Ramos (cell line): ENCODE data around the gene TBX10.
"Not testable (repeated sequence)": the region's sequence is repeated elsewhere in the genome, so short reads cannot be mapped to it uniquely, and the experiment has no call there.

ENCODE experiments used
- in situ Hi-C: fragments of 300-500 bp; cut with MboI; formaldehyde crosslinking; loops from one replicate; pipeline ENCODE4 v1.14.3; 2022; ENCODE audit warnings: low sequenced_read_pairs; ENCODE audit not compliant: unreplicated experiment

The TBX10 gene

DNA sequence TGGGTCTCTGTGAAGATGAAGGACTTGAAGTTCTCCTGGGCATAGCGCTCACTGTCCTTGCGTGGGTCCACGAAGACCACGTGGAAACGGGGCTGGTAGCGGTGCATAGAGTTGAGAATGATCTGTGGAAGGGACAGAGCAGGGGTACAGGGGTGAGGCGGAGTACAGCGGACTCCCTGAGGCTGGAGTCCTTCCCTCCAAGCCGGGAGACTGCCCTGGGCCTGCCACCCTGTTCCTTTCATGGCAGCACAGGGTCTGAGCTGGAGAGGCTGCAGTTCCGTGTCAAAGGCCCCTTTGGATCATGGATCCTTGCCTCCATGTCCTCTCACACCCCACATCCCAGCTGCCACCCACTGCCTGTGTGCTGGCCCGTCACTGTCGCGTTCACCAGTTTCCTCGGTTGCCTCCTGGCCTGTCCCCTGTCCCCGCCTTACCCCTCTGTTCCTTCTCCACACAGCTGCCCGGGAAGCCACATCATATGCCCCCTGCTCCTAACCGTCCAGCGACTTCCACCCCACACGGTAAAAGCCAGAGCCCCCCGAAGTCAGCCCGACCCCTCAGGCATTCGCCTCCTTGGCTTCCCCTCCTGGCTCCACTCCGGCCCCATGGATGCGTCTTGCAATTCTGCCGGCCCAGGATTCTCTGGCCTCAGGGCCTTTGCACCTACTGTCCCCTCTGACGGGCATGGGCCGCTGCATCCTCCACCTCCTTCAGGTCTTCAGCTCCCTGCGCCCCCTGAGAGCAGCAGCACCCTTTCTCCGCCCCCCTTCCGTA, 6.4 kb downstream of the TBX10 start:
- in situ Hi-C loops, result loop anchor here (5.0 kb wide), 2 partner anchors 69 to 154 kb away; no protein-coding TSS in a partner anchor

GRCh38 chr11:67632175-67632981, 7.2 kb downstream of the TBX10 start:
- in situ Hi-C loops, result loop anchor here (5.0 kb wide), 2 partner anchors 70 to 155 kb away; no protein-coding TSS in a partner anchor

DNA sequence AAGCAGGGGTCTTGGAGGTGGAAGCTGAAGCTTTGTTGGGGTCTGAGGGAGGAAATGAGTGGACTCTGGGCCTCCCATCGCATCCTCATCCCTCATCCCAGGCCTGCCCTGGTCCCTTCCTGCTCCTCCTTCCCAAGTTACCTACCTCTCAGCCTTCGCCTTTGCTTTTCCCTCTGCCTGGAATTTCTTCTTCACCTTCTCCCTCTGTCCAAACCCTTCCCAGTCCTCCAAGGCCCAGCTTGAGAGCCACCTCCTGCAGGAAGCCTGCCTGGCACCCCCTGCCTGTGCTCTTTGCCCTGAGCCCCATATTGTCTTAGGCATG, 7.7 kb downstream of the TBX10 start:
- in situ Hi-C loops, result loop anchor here (5.0 kb wide), 2 partner anchors 70 to 155 kb away; no protein-coding TSS in a partner anchor

- in situ Hi-C loops, result loop anchor here (5.0 kb wide), 2 partner anchors 71 to 156 kb away; no protein-coding TSS in a partner anchor
Measured at GRCh38 chr11:67631411-67631810, 8.2 kb downstream of the TBX10 start.

DNA sequence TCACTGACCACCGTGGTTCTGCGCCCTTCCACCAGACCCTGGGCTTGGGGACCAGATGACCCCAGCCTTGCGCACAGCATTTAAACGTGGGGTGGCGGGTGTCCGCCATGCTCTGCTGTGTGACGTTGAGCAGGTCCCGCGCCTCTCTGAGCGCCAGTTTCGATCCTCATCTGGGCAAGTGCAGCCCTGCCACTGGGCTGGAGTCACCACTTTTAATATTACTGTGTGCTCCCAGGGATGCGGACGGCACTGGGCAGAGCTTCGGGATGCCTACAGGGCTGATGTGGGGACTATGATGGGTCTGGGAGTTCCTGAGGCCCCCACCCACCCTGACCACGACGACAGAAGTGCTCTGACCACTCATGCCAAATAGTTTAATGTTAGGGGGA, 8.6 kb downstream of the TBX10 start:
- in situ Hi-C loops, result loop anchor here (5.0 kb wide), 2 partner anchors 71 to 156 kb away; no protein-coding TSS in a partner anchor

DNA sequence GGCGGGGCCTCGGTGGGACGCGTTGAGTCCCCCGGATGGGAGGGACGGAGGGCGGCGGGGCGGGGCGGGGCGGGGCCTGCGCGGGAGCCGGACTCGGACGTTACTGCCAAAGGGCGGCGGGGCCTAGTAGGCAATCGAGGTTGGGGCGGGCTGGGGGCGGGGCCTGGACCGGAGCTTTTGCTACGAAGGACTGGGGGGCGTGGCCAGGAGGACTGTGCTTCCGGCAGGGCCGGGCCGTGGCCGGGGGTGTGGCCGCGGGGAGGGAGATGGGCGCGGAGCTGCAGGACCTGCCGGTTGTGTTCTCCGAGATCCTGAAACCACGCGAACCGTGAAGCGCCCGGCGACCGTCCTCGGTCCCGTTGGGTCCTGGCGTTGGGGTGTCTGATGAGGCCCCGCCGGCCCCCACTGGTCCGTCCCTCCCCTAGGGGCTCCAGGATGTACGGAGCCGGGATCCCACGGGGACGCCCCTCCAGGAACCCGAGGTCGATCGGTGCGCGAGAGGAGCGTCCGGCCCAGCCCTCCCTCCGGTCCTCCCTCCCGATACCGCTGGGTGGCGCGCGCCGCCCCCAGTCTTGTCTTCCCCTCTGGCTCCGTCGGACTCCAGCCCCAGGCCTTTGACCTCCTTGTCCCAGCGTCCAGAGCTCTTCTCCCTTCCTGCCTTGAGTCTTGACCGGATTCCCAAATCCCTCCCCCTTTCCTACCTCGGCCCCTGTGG, 9.2 kb downstream of the TBX10 start:
- in situ Hi-C loops, result loop anchor here (5.0 kb wide), 2 partner anchors 72 to 157 kb away; no protein-coding TSS in a partner anchor

DNA sequence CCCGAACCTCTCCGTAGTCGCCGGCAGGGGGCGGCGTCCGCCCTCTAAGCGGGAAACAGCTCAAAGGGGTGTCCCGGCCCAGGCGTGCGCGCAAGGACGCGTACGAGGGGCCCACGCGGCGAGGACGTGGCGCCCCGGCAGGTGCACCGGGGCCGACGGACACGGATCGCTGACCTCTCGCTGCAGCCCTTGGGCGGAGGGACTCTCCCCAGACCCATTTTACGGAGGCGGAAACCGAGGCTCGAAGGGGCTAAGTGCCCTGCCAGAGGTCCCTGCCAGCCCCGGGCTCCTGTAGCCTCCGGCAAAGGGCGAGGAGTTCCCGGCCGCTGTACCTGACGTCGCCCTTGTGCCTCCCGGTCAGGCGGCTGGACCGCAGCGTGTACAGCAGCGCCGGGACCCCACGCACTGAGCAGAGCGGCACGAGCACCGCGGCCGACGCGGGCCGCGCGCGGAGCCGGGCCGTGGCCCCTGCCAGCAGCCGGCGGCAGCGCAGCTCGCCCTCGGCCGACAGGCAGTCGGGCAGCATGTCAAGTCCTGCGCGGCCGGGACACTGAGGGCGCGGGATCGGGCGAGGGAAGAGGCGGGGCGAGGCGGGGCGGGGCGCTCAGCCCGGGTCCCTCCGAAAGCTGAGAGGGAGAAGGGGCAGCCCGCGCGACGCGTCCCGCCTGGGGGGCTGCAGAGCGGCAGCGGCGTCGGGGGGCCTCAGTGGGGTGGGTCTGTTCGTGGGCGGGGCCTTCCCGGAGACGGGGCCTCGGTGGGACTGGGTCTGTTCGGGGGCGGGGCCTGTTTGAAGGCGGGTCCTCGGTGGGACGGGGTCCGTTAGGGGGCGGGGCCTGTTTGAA, 10.0 kb downstream of the TBX10 start, which contains the start of gene NUDT8:
TSS of gene NUDT8 (minus strand) at position 552 of the 842 bp plus-strand sequence. CDS start at position 526, 26 bp downstream.
- in situ Hi-C loops, result loop anchor here (5.0 kb wide), 2 partner anchors 73 to 158 kb away; no protein-coding TSS in a partner anchor

DNA sequence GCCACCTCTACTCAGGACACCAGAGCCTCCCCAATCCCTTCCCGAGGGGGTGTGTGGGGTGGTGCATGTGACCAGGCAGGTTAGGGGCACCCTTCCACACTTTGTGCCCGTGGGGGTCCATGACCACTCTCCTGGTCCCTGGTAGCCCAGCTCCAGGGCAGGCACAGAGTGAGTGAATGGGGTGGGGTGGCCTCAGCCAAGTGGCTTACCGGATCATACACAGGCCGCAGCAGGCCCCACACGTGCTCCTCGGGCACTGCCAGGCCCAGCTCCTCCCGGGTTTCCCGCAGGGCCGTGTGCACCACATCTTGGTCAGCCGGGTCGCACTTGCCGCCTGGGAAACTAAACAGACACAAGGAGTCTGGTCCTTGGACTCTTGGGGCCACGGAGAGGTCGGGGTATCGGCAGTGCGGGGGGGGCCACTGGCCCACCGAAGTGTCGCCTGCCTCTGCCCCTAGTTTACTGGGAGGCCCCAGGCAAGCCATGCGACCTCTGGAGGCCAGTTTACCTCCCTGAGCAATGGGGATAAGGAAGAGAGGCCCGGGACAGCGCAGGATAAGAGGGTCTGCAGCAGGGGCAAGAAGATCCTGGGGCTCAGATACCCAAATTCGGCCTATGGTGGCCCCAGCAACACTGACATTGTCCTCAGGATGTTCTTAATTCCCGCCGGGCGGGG, 10.7 kb downstream of the TBX10 start:
- in situ Hi-C loops, result no loop called here

DNA sequence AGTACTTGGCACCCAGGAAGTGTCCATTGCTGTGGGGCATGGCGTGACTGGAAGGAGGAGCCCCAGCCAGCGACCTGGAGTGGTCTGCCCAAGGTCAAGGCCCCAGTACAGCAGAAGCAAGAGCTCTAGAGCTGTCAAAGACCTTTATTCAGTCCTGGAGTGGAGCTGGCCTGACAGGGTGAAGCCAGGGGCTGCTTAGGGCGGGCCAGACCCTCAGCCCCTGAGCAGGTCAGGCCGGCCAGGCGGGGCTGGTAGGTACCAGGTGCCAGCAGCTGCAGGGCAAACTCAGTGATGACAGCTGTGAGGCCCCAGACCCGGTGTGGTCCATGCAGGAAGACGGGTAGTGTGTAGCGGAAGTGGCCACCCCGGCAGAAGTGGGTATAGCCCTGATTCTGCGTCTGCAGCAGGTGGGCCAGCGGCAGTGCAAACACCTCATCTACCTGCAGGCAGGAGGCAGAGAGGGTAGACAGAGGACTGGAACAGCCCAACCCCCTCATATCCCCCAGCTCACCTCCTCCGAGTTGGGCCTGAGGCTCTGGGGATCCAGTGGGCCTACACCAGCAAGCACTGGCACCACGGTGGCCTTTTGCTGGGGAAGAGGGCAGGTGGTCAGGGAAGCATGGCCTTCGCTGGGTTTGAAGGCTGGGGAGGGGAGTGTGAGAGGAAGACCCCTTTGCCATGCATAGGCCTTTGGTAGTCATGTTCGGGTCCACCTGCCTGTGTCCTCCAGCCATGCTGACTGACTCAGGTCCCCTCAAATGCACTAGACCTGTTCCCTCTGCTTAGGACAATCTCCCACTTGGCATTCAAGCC, 11.5 kb downstream of the TBX10 start:
- in situ Hi-C loops, result no loop called here

DNA sequence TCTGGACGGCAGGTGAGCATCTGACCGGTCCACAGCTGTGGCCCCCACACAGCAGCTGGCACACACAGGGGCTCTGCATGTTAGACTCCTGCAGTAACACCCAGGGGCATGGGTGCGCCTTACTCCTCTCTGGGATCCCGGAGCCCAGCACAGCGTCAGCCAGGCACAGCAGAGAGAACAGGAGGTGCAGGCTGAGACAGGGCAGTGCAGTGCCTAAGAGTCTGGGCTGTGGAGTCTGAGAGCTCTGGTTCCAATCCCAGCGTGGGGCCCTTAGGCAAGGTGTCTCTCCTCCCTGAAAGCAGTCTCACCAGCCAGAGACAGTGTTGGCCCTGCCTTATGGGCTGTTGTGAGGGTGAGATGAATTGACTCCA, 12.1 kb downstream of the TBX10 start:
- in situ Hi-C loops, result no loop called here

GRCh38 chr11:67626970-67627369, 12.6 kb downstream of the TBX10 start:
- in situ Hi-C loops, result no loop called here

DNA sequence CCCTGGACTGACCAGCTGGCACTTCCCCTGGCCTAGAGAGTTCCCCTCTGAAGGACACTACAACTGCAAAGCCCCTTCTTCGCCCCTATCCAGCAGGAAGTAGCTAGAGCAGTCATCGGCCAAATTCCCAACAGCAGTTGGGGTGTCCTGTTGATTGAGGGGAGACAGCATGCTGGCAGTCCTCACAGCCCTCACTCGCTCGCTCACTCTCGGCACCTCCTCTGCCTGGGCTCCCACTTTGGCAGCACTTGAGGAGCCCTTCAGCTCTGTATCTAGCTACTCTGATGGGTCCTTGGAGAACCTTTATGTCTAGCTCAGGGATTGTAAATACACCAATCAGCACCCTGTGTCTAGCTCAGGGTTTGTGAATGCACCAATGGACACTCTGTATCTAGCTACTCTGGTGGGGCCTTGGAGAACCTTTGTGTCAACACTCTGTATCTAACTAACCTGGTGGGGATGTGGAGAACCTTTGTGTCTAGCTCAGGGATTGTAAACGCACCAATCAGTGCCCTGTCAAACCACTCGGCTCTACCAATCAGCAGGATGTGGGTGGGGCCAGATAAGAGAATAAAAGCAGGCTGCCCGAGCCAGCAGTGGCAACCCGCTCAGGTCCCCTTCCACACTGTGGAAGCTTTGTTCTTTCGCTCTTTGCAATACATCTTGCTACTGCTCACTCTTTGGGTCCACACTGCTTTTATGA, 13.3 kb downstream of the TBX10 start:
- in situ Hi-C loops, result not testable (repeated sequence)

DNA sequence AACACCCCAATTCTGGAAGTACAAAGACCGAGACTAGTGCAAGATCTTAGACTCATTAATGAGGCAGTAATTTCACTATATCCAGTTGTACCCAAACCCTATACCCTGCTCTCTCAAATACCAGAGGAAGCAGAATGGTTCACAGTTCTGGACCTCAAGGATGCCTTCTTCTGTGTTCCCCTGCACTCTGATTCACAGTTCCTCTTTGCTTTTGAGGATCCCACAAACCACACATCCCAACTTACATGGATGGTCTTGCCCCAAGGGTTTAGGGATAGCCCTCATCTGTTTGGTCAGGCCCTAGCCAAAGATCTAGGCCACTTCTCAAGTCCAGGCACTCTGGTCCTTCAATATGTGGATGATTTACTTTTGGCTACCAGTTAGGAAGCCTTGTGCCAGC, 15.8 kb downstream of the TBX10 start:
- in situ Hi-C loops, result not testable (repeated sequence)

GRCh38 chr11:67622905-67623304, 16.7 kb downstream of the TBX10 start:
- in situ Hi-C loops, result not testable (repeated sequence)

DNA sequence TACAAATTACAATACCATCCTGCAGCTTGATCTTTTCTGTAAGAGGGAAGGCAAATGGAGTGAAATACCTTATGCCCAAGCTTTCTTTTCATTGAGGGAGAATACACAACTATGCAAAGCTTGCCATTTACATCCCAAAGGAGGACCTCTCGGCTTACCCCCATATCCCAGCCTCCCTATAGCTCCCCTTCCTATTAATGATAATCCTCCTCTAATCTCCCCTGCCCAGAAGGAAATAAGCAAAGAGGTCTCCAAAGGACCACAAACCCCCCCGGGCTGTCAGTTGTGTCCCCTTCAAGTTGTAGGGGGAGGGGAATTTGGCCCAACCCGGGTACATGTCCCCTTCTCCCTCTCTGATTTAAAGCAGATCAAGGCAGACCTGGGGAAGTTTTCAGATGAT, 17.6 kb downstream of the TBX10 start:
- in situ Hi-C loops, result not testable (repeated sequence)

GRCh38 chr11:67620621-67621020, 18.9 kb downstream of the TBX10 start:
- in situ Hi-C loops, result not testable (repeated sequence)
